HEK293T (cell line): Measurements from ENCODE around the gene IQSEC1.
A peak's percentile ranks its signal among the peaks of the same experiment; 100 is the strongest.

Source experiments
- CTCF ChIA-PET: fragments of 350-600 bp; formaldehyde crosslinking; extraction: SDS; loops from one replicate; lab custom pipeline; 2021; ENCODE audit warnings: antibody characterized with exemption, inconsistent platforms; lab: Yijun Ruan, JAX
- POLR2A ChIA-PET: fragments of 350-600 bp; formaldehyde crosslinking; extraction: SDS; loops from one replicate; lab custom pipeline; 2020; ENCODE audit warnings: antibody characterized with exemption, inconsistent platforms; lab: Yijun Ruan, JAX
- DNase-seq: peaks from one replicate; pipeline ENCODE4 v3.0.0; 2012; ENCODE audit warnings: mixed read lengths; ENCODE audit errors: extremely low spot score
- ARNT ChIP-seq: fragments of 450-650 bp; IDR thresholded peaks from 2 replicates; pipeline ENCODE4 v1.6.1; 2017; ENCODE audit warnings: mild to moderate bottlenecking
- BHLHE40 ChIP-seq: fragments of 450-650 bp; IDR thresholded peaks from 2 replicates; pipeline ENCODE4 v1.6.1; 2016; ENCODE audit warnings: mild to moderate bottlenecking, moderate library complexity, borderline replicate concordance
- CTBP1 ChIP-seq: fragments of 450-650 bp; IDR thresholded peaks from 2 replicates; pipeline ENCODE4 v1.6.1; 2016; ENCODE audit warnings: borderline replicate concordance
- ELF4 ChIP-seq: fragments of 450-650 bp; IDR thresholded peaks from 2 replicates; pipeline ENCODE4 v1.6.1; 2017; ENCODE audit warnings: antibody characterized with exemption
- FOXA1 ChIP-seq: fragments of 450-650 bp; IDR thresholded peaks from 2 replicates; pipeline ENCODE4 v1.6.1; 2016; ENCODE audit warnings: mild to moderate bottlenecking
- FOXK2 ChIP-seq: fragments of 450-650 bp; IDR thresholded peaks from 2 replicates; pipeline ENCODE4 v1.6.1; 2016; ENCODE audit warnings: mild to moderate bottlenecking
- FOXM1 ChIP-seq: fragments of 450-650 bp; IDR thresholded peaks from 2 replicates; pipeline ENCODE4 v1.6.1; 2017; ENCODE audit warnings: mild to moderate bottlenecking, borderline replicate concordance
- HDGF ChIP-seq: fragments of 450-650 bp; IDR thresholded peaks from 2 replicates; pipeline ENCODE4 v1.6.1; 2017; ENCODE audit warnings: antibody characterized with exemption, borderline replicate concordance
- L3MBTL2 ChIP-seq: fragments of 450-650 bp; conservative IDR thresholded peaks from 2 replicates; pipeline ENCODE4 v1.6.1; 2016; ENCODE audit warnings: mild to moderate bottlenecking
- LEF1 ChIP-seq: fragments of 450-650 bp; IDR thresholded peaks from 2 replicates; pipeline ENCODE4 v1.6.1; 2017; ENCODE audit warnings: mild to moderate bottlenecking, borderline replicate concordance
- NFRKB ChIP-seq: fragments of 450-650 bp; IDR thresholded peaks from 2 replicates; pipeline ENCODE4 v1.6.1; 2016; ENCODE audit warnings: mild to moderate bottlenecking, moderate library complexity
- PKNOX1 ChIP-seq: fragments of 450-650 bp; IDR thresholded peaks from 2 replicates; pipeline ENCODE4 v1.6.1; 2016
- SP1 ChIP-seq: fragments of 450-650 bp; IDR thresholded peaks from 2 replicates; pipeline ENCODE4 v1.6.1; 2017
- SUZ12 ChIP-seq: fragments of 450-650 bp; IDR thresholded peaks from 2 replicates; pipeline ENCODE4 v1.6.1; 2016; ENCODE audit warnings: mild to moderate bottlenecking
- TARDBP ChIP-seq: fragments of 450-650 bp; IDR thresholded peaks from 2 replicates; pipeline ENCODE4 v1.6.1; 2016
- ZNF384 ChIP-seq: fragments of 450-650 bp; IDR thresholded peaks from 2 replicates; pipeline ENCODE4 v1.6.1; 2016

Gene IQSEC1

GRCh38 chr3:12891985-12892839 lies 181.0 kb downstream of the IQSEC1 start:
- TF ChIP-seq CTBP1 (no peak), TARDBP (no peak), ARNT (no peak), FOXA1 (no peak), PKNOX1 (no peak), LEF1 (no peak), SP1 (no peak), SUZ12 (no peak), BHLHE40 (no peak), ELF4 (no peak), L3MBTL2 (no peak), FOXM1 (no peak), ZNF384 (no peak), NFRKB (no peak), FOXK2 (no peak), HDGF (no peak)
- POLR2A ChIA-PET: no interaction called here
- DNase-seq: peak; percentile 67
- CTCF ChIA-PET: interaction anchor here (1.8 to 2.2 kb wide), 2 partner anchors 51 to 90 kb away, joined by 6 to 11 read pairs; partner anchors contain the start of gene RPL32

GRCh38 chr3:12891391-12891984 lies 181.7 kb downstream of the IQSEC1 start:
- TF ChIP-seq FOXK2: no peak
- no peak for TF ChIP-seq L3MBTL2
- no peak for TF ChIP-seq FOXM1
- no peak for TF ChIP-seq TARDBP
- no peak for TF ChIP-seq ARNT
- no peak for TF ChIP-seq NFRKB
- no peak for TF ChIP-seq FOXA1
- TF ChIP-seq SUZ12: no peak
- no peak for TF ChIP-seq SP1
- TF ChIP-seq LEF1: no peak
- no peak for TF ChIP-seq ZNF384
- POLR2A ChIA-PET: no interaction called here
- CTCF ChIA-PET: interaction anchor here (1.7 to 2.2 kb wide), 3 partner anchors 23 to 91 kb away, joined by 6 to 11 read pairs (median 8); partner anchors contain the start of gene RPL32
- no peak for DNase-seq

GRCh38 chr3:12890610-12891390 lies 182.4 kb downstream of the IQSEC1 start:
- no peak for DNase-seq
- TF ChIP-seq L3MBTL2 (no peak), ELF4 (no peak), LEF1 (no peak), FOXA1 (no peak), ZNF384 (no peak), HDGF (no peak)
- POLR2A ChIA-PET: no interaction called here
- CTCF ChIA-PET: interaction anchor here (1.7 to 2.2 kb wide), 3 partner anchors 23 to 92 kb away, joined by 6 to 11 read pairs (median 8); partner anchors contain the start of gene RPL32

- POLR2A ChIA-PET: no interaction called here
- DNase-seq: no peak
Measured at GRCh38 chr3:12886736-12887135, 186.5 kb downstream of the IQSEC1 start.

GRCh38 chr3:12886106-12886679 lies 187.0 kb downstream of the IQSEC1 start:
- no peak for DNase-seq
- ChIA-PET POLR2A (no interaction called here), CTCF (interaction anchor here (2.0 kb wide), 1 partner anchor 18 kb away, joined by 7 read pairs; no protein-coding TSS in a partner anchor)
- no peak for TF ChIP-seq SP1
- no peak for TF ChIP-seq L3MBTL2
- TF ChIP-seq ZNF384: no peak
- no peak for TF ChIP-seq LEF1
- TF ChIP-seq ARNT: no peak
- TF ChIP-seq FOXM1: no peak
- no peak for TF ChIP-seq PKNOX1
- no peak for TF ChIP-seq NFRKB
- no peak for TF ChIP-seq HDGF
- TF ChIP-seq FOXA1: no peak

More at GRCh38 chr3:12886736-12887135, 186.5 kb downstream of the IQSEC1 start:
- no peak for TF ChIP-seq SUZ12
- no peak for TF ChIP-seq L3MBTL2
- TF ChIP-seq BHLHE40: no peak
- TF ChIP-seq SP1: no peak
- no peak for TF ChIP-seq CTBP1
- no peak for TF ChIP-seq FOXA1
- TF ChIP-seq FOXM1: no peak
- TF ChIP-seq NFRKB: no peak
- no peak for TF ChIP-seq PKNOX1
- TF ChIP-seq HDGF: no peak
- no peak for TF ChIP-seq TARDBP
- TF ChIP-seq ELF4: no peak
- no peak for TF ChIP-seq ZNF384
- TF ChIP-seq FOXK2: no peak
- TF ChIP-seq ARNT: no peak
- no peak for TF ChIP-seq LEF1
- CTCF ChIA-PET: interaction anchor here (0.9 to 2.0 kb wide), 3 partner anchors 9 to 45 kb away, joined by 3 to 7 read pairs (median 6); no protein-coding TSS in a partner anchor
